ENCODE measurements around the gene DEFB132. TPM values are rescaled to one million over a fixed set of nuclear protein-coding genes. Genes with fewer than 3 reads are reported as not detected.
"Not testable (repeated sequence)": the region's sequence is repeated elsewhere in the genome, so short reads cannot be mapped to it uniquely, and the experiment has no call there.

Gene DEFB132, protein sequence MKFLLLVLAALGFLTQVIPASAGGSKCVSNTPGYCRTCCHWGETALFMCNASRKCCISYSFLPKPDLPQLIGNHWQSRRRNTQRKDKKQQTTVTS
- total RNA-seq = not detected in 2 replicates
- not detected for polyA plus RNA-seq (2012)

DNA sequence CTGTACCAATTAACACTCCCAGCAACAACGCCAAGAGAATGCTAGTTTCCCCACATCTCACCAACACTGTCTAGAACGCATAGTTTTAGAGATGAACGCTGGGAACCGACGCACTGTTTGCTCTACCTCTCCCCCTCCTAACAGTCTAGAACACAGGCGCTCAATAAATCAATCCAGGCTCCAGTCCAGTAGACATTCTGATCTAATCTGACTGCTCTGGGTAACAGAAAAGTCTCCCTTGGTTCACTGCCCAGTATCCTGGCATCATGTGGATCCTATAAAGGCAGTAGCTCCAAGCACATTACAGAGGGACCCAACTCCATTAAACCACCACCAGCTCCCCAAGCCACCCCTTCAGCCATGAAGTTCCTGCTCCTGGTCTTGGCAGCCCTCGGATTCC lies at the start of gene DEFB132:
DEFB132 (plus strand) TSS at position 306 of the 400 bp plus-strand sequence; CDS start at position 361, 55 bp downstream.
- no peak for DNase-seq (ENCODE audit: low read depth)

DNA sequence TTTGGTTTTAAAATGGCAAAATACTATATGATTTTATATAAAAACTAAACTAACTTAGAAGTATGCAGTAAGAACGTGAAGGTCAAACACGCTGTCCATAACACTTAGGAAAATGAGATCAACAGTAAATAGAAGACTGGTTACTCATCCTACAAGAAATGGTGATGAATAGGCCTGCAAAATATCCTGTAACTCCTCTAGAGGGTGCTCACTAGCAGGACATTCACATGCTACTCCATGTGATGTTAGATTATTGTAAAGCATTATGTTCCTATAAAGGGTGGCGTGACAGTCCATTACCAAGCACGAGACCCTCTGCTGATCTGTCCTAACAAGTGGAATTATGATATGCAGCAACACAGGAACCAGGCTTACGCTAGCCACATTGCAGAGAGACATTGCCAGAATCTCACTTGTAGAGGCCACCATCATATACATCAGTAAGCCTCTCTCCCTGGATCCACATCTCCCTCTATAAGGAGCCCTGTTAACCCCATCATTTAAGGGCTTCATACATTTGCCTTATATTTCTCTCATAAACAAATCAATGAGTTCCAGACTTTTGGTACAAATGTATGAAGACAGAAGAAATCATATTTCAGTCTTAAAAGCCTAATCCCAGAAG lies 48.5 kb upstream of the DEFB132 start:
- peak; percentile 53 for DNase-seq (ENCODE audit: low read depth)

DNA sequence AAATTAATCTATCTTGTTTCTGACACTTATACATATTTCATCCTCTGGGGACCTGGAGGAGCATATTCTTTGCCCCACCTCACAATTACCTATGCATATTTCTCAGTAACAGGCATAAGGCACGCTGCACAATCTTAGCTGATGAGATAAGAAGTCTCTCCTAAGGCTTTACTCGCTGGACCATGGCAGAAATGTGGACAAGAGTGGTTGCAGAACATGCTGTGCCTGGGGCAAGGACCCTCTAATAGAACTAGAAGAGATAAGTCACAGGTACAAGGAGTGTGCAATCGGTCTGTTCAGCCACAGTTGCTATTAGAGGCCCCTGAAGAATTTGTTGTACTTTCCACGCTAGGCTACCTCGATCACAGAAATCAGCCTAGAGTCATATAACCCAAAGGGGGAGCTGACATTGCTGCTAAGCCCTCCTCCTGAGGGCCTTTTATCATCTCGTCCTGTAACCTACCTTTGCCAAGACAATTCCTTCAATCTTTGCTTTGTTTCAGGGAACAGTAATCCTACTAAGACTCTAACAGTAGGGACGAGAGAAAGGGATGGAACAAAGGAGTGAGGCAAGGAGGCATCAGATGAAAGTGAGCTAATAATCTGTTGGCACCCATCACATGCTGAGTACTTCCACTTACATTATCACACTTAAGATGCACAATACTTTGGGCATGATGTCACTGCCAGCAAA lies 46.6 kb upstream of the DEFB132 start:
- no peak for DNase-seq (ENCODE audit: low read depth)

DNA sequence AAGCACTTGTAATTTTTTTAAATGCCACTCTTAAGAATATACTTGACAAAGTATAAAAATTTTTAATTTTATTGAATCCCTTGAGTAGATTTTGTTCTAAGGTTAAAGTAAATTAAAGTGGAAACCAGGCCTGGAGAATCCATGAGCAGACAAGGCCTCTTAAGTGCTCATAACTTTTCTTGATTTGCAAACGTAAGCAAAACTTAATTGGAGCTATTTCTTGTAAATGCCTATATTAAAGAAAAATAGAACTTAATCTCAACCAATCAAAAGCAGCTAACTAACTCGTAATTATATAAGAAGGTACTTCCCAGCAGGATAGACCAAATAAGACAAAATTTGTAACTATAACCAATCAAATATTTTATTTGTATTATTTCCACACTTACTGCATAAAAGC lies 43.1 kb upstream of the DEFB132 start:
- DNase-seq (ENCODE audit: low read depth) = no peak

DNA sequence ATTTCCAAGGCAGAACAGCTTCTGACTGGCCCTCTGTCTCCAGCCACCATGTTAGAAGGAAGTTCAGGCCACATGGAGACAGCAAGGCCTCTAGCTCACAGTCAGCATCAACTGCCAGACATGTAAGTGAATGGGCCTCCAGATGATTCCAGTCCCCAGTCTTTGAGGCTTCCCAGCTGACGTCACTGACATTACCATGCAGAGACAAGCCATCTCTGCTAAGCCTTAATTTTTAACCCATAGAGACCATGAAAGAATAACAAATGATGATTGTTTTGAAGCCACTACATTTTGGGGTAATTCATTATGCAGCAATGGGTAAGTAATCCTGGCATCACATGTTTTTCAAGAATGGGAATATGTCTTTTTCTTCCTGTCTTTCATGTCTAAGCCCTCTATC lies 41.7 kb upstream of the DEFB132 start:
- no peak for DNase-seq (ENCODE audit: low read depth)

DNA sequence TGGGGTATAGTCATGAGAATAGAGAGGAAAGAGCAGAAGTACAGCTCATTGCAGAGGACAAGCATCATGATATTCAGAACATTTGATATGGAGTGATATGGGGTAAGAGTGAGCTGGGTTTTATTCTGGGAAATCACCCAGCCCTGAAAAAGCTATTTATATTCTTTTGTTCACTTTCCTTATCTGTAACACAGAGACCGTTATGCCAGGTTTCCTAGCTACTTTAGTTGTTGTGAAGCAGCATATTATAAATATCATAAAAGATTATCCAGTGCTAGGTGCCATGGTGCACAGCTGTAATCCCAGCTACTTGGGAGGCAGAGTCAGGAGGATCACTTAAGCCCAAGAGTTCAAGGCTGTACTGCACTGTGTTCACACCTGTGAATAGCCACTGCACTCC lies 40.3 kb upstream of the DEFB132 start:
- no peak for DNase-seq (ENCODE audit: low read depth)

DNA sequence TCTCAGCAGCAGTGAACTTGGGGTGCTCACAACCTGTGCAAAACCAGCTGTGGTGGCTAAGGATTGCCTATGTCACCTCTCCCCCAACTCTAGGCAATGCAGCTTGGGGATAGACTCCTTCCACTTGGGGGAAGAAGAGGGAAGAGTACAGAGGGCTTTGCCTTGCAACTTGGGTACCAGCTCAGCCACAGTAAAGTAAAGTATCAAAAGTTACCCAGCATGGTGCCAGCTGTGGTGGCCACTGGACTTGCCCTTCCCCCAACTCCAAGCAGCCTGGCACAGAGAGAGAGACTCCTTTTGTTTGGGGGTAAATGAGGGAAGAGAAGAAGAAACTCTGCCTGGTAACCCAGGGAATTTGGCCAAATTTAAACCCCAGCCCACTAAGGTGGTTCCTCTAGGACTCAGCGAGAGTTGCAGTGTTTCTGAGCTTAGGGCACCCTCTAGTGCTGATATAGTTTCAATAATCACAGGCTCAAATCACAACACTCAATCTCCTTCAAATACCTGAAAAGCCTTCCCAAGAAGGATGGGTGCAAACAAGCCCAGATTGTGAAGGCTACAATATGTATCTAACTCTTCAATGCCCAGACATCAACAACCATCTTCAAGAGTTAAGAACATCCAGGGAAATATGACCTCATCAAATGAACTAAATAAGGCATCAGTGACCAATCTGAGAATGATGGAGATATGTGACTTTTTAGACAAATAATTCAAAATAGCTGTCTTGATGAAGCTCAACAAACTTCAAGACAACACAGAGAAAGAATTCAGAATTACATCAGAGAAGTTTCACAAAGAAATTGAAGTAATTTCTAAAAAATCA lies 38.0 kb upstream of the DEFB132 start:
- DNase-seq (ENCODE audit: low read depth) = peak; percentile 21

DNA sequence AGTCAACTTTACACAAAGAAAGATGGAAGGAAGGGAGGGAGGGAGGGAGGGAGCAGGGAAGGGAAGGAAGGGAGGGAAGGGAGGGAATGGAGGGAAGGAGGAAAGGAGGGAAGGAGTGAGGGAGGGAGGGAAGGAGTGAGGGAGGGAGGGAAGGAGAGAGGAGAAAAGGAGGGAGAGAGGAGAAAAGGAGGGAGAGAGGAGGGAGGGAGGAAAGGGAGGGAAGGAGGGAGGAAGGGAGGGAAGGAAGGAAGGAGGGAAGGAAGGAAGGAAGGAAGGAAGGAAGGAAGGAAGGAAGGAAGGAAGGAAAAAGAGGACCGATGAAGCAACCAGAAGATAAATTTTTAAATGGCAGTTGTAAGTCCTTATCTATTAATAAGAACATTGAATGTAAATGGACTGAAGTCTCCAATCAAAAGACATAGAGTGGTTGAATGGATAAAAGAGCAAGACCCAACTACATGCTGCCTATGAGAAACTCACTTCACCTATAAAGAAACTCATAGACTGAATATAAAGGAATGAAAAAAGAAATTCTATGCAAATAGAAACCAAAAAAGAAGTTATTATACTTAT lies 36.2 kb upstream of the DEFB132 start:
- DNase-seq (ENCODE audit: low read depth) = no peak

DNA sequence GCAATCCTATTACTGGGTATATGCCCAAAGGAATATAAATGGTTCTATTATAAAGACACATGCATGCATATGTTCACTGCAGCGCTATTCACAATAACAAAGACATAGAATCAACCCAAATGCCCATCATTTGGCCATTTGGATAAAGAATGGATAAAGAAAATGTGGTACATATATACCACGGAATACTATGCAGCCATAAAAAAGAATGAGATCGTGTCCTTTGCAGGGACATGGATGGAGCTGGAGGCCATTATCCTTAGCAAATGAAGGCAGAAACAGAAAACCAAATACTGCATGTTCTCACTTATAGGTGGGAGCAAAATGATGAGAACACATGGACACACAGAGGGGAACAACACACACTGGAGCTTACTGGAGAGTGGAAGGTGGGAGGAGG lies 31.6 kb upstream of the DEFB132 start:
- DNase-seq (ENCODE audit: low read depth) = not testable (repeated sequence)

DNA sequence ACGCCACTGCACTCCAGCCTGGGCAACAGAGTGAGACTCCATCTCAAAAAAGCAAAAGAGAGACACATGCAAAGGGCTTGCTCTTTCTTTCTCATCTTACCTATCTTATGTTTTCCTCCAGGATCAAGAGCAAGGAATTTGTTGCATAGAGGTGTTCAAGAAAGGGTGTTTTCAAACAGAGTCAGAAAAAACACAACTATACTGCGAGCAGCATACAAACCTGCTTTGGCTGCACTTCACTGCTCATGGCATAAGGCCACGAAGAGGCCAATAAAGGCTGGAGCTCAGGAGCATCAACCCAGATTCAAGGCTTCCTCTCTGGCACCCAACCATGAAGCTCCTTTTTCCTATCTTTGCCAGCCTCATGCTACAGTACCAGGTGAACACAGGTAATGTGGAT lies 30.6 kb upstream of the DEFB132 start, which contains the start of gene DEFB129:
DEFB129 (plus strand) TSS at position 301 of the 400 bp plus-strand sequence; CDS start at position 332, 31 bp downstream.
- DNase-seq (ENCODE audit: low read depth) = no peak

DNA sequence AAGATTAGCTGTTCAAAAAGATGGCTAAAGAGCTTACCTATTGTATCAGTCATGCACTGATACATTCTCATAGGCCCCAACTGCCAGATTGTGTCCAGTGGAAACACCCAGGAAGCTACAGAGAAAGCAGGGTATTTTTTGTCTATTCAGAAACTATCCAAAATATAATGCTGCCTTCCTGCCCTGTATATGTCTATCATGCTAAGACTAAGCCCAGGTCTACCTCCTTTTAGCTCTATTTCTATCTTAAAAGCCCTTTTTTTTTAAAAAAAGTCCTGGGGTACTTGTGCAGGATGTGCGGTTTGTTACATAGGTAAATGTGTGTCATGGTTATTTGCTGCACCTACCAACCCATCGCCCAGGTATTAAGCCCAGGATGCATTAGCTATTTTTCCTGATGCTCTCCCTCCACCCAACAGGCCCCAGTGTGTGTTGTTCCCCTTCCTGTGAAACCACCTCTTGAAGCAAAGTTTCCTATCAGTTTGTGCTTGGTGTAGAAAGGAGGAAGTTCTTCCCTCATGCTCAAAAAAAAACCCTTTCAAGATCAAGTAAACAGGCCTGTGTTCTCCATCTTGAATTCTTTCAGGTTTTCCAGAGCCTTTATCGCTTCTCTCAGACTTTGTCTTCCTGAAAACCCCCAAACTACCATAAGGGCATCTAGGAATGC lies 30.0 kb upstream of the DEFB132 start:
- no peak for DNase-seq (ENCODE audit: low read depth)

DNA sequence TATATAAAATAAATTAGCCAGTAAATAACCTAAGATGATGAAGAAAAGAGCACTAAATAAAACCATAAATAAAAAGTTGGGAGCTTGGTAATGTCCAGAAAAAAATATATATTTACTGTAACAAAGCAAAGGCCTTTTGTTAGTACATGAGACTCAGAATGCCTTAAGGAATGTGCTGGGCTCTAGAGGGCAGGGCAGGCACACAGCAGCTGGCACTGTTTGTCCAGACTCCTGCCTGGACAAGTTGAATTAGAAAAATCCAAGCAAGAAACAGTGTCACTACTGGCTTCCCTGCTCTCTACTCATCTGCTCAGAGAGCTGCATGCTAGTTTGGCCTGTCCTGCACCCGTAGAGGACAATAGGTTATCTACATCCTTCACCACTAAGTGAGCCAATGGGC lies 21.6 kb upstream of the DEFB132 start:
- peak; percentile 81 for DNase-seq (ENCODE audit: low read depth)

DNA sequence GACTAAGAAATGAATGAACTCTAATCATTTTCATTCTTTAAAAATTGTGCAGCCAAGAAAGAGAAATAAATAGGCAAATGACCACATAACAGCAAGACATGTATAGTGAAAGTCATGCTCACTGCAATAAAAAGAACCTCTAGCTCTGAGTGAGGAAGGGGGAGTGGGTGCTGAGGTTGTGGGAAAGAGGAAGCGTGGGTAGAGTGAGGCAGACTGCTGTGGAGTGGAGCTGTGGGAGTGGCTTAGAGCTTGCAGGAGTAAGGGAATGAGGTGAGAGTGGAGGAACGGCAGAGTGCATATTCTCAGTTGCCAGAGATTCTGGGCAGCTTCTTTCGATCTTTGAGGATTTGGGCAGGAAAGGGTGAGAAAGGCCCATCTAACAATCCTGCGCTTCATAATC lies 20.0 kb upstream of the DEFB132 start:
- DNase-seq (ENCODE audit: low read depth) = no peak

DNA sequence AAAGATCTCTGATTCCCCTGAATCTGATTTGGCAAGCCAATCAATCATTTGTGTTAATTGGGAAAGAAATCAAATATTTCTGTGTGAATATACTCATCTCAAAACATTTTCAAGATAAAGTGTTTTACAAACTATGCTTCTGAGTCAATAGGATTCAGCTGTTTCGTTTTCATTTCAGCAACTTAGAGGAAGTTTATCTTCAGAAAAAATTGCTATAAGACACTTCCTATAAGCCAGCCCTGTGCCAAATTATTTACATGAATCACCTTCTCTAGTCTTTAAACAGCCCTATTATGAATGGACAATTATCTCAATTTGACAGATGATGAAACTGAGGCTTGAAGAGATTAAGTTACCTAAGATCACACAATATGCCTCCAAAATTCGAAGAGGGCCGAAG lies 19.6 kb upstream of the DEFB132 start:
- no peak for DNase-seq (ENCODE audit: low read depth)

DNA sequence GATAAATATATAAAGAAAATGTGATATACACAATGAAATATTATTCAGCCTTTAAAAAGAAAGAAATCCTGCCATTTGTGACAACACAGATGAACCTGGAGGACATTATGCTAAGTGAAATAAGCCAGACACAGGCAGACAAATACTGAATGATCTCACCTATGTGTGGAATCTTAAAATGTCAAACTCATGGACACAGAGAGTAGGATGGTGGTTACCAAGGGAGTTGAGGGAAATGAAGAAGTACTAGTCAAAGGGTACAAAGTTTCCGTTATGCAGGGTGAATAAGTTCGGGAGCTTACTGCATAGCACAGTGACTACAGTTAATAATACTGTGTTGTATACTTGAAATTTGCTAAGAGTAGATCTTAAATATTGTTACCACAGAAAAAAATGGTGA lies 14.6 kb upstream of the DEFB132 start:
- DNase-seq (ENCODE audit: low read depth) = no peak

DNA sequence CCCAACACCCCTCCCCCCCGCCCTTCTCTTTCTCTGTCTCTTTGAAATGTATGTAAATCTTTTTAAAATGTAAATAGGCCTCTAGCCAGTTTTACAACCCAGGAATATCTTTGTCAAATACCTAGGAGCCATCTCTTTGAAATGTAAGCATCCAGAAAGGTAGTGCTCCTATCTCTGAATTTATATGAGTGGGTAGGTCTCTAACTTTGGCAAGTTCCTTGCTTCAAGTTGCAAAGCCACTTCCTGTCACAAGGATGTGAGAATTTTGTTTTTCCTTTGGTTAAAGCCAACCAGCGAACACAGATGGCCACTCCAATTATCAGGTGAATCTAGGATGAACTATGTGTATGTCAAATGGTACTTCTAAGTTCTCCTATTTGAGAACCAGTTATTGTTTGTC lies 6.2 kb upstream of the DEFB132 start:
- DNase-seq (ENCODE audit: low read depth) = no peak

DNA sequence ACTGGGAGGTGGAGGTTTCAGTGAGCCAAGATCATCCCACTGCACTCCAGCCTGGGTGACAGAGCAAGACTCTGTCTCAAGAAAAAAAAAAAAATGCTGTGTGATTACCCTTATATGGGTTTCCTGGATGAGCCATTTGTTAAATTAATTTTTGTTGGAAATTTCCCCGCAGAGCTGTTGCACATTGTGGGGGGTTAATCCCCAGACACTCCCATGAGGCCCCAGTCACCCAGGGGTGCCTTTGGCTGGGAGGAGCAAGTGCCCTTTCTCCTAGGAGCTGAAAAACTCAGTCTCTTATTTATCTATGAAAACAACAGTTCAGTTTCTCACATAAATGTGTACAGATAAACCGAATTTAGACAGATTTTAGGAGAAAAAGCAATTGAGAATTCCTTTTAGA lies 4.7 kb upstream of the DEFB132 start:
- DNase-seq (ENCODE audit: low read depth) = no peak

DNA sequence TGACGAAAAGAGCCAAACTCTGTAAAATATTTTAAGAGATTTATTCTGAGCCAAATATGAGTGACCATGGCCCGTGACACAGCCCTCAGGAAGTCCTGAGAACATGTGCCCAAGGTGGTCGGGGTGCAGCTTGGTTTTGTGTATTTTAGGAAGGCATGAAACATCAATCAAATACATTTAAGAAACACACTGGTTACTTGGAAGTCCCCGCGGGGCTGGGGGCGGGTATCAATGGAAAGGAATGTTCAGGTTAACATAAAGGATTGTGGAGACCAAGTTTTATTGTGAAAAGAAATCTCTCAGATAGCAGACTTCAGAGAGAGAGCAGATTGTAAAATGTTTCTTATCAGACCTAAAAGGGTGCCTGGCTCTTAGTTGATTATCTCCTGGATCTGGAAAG lies 4.1 kb upstream of the DEFB132 start:
- DNase-seq (ENCODE audit: low read depth) = not testable (repeated sequence)

DNA sequence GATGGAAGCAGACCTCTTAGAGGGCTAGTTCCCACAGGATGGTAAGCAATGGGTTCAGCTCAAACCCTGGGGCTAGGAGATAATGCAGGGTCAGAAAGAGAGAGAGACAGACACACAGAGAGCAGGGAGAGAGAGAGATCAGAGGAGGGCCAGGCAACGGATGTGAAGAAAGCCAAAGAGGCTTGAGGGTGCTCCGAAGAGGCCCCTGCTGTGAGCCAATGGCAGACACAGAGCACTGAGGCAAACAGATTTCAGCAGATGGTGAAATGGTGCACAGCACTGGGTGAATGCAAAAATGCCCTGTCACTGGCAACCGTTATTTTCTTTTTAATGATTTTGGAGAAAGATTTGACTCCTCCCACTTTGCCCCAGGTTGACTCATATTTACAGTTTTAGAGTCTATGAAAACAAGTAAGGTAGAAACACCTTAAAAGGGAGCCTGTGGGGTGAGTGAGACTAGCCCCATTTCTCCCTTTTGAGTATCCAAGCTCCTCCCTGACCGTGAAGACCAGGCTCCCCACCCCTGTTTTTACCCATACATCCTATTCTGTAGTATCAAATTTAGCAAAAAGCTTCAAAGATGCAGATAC lies 840 bp downstream of the DEFB132 start:
- DNase-seq (ENCODE audit: low read depth) = no peak

DNA sequence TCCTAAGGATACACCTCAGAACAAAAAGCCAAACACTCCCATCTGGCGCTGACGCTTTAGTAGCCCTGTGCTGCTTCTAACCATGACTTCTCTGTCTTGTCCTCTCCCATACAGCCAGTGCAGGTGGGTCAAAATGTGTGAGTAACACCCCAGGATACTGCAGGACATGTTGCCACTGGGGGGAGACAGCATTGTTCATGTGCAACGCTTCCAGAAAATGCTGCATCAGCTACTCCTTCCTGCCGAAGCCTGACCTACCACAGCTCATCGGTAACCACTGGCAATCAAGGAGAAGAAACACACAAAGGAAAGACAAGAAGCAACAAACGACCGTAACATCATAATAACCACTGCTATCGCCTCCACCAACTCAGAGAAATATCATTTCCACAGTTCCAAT lies 1.4 kb downstream of the DEFB132 start:
- no peak for DNase-seq (ENCODE audit: low read depth)

DNA sequence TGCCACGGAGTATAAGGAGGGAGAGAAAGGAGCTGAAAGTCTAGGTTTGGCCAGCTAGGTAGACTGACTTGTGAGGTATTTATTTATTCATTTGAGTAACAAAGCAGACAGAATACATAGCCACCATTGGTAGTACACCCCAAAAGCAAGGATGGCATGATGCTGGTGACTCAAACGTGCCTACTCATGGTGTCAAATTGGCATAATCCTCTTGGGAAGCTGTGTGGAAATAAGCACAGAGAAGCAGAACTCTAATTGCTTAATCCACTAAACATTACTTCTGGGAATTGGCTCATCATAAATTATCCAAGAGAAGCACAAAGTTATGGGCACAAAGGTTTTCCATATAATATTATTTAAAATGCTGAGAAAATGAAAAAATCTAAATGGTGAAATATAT lies 2.5 kb downstream of the DEFB132 start:
- DNase-seq (ENCODE audit: low read depth) = no peak

Data from myocyte (in vitro differentiated cells).